Activated CD8-positive, alpha-beta memory T cell treated with anti-CD3 and anti-CD28 coated beads, Interleukin-2, amount 50 U/mL, for 4 hours (primary cell): ENCODE measurements around the gene HSPA12A.

Experiments
- DNase-seq: peaks from one replicate; pipeline ENCODE4 v3.0.0-alpha.2; 2020

HSPA12A gene

DNA sequence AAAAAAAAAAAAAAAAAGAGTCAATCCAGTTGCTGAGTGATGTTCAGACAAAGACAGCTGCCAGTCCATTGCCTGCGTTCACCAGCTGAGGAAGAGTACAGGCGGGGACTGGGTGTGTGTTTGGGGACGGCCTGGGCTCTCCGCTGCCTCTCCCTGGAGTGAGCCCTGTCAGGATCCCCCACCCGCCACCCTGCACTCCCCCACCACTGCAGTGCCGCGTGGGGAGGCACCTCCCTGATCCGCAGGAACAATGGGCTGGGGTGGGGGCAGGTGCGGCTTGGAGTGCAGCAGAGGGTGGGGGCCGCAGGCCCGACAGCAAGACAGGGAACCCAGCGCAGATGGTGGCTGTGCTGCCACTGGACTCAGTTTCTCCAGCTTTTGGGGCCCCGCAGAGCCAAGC is 1.4 kb downstream of the HSPA12A start:
- DNase-seq, result no peak

DNA sequence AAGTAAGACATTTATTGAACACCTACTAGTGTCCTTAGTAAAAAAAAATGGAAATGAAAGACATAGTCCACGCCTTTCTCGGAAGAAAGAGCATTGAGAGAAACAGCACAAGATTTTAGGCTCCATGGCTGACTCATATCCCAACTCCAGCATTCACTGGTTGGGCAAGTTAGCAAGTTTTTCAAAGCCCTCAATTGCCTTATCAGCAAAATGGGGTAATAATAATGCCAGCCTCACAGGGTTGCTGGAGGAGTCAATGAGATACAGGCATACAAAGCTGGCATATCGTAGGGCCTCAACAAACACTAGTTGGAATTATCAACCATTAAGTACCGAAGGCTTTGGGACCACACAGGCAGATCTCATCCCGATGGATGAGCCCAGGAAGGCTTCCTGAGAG is 4.0 kb downstream of the HSPA12A start:
- no peak for DNase-seq

DNA sequence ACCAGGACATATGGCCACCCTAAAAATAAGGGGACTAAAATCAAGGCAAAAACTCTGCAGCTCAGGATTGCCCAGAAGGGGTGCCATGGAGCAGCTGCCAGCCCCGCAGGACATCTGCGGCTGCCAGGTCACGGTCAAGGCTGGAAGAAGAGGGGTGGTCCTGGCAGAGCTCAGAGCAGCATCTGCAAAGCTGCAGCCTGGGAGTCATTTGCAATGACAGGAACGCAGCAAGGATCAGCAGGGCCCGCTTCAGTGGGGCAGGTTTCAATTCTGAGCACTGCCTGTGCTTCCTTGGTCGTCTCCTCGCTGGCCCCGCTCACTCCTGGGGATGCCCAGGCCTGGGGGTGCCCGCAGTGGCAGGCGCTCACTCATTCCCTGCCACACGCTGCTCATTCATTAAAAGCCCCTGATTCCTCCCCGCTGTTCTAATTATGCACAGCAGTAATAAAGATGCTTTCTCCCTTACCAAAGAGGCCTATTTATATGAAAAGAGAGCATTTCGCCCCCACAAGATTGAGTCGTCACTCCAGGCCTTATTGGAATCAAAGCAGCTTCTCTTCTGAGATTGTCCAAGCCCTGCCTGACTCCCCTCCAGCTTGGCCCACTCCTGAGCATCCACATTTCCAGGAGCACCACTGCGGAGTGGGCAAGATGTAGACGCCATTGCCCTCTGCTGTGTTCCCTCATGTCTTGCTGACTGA is 4.6 kb downstream of the HSPA12A start:
- no peak for DNase-seq

DNA sequence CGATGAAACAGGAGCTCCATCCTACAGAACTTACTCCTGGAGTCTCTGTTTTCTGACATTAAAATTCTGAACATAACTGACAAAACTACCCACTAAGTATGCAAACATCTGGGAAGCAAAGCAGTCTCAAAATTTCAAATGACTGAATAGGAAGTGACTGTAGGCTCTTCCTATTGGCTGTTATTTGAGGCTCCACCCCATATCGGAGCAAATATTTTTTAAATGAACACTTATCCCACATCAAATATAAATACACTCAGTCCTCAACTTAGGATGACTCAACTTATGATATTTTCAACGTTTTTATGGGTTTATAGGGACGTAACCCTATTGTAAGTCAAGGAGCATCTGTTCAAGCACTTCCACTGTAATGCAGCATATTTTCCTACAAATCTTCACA is 8.8 kb downstream of the HSPA12A start:
- DNase-seq, result no peak

DNA sequence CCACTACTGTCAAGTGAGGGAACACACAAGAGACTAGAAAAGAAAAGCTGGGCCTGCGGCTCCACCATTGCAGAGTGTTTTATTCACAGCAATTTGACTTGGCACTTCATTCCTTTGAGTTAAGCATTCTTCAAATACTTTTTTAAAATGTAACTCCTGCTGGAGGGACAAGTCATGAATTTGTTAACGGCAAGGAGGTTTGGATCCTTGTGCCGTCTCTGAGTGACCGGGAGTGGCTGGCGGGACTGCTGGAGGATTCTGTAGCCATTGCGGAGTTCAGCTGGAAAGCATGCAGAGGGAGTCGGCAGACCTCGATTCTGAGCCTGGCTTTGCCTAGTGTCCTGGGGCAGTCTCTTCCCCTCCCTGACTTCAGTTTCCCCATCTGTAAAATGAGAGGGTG is 9.8 kb downstream of the HSPA12A start:
- DNase-seq, result no peak

DNA sequence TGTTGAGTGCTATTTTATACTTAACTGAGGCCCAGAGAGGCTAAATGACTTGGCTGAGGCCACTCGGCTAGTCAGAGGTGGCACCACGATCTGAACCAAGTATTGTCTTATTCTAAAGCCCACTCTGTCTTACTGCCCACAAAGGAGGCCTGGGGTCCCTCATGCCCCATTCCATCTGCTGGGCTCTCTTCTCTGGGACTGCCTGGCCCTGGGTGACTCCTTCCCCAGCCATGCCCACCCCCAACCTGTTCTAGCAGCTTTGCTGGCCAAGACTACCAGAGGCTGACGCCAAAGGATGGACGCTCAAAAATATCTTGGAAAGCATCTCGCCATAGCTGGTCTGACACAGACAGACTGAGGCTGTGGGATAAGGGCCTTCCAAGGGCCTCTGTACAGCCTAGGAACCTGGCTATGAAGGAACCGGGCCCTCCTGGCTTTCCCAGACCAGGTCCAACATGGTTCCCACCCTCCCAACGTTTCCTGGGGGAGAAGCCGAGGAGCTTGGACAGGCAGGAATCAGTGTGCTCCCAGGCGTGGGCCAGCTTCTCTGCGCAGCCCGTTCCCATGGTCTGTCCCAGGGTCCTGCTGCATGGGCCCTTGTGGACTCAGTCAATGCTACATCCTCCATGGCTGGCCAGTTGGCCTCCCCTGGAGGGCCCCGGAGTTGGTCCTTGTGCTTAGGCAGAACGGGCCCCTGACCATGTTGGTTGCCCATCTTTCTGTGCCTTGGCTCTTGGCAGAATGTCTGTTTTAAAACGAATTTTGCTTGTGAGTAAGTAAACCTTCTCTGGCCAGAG is 11.7 kb downstream of the HSPA12A start:
- DNase-seq, result no peak

- DNase-seq, result no peak
Observed at GRCh38 chr10:116729243-116729642, 13.1 kb downstream of the HSPA12A start.

DNA sequence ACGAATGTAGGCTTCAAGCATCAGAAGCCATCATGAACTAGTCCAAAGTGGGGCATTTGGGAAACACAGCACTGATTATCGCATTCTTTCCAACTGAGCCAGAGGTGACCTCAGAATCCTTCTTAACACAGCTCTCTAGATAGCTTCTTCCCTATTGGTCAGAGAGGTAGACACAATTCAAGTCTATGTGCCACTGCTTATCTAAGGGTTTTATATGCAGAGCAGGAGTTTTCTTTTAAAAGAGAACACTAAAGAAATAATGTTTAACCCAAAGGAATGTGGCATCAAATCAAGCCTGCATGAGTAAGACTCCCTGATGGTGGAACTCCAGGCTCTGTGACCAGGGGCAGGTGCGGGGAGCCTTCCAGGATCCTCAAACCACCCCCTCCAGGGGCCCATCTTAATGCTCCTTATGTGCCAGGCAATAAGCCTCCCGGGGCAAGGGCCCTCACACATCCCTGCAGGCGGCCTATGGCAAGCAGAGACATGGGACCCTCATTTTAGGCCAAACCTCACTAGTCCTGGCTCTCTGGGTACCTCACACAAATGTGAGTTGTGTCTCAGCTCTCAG is 13.8 kb downstream of the HSPA12A start:
- no peak for DNase-seq

GRCh38 chr10:116723428-116724281 is 18.7 kb downstream of the HSPA12A start:
- no peak for DNase-seq

DNA sequence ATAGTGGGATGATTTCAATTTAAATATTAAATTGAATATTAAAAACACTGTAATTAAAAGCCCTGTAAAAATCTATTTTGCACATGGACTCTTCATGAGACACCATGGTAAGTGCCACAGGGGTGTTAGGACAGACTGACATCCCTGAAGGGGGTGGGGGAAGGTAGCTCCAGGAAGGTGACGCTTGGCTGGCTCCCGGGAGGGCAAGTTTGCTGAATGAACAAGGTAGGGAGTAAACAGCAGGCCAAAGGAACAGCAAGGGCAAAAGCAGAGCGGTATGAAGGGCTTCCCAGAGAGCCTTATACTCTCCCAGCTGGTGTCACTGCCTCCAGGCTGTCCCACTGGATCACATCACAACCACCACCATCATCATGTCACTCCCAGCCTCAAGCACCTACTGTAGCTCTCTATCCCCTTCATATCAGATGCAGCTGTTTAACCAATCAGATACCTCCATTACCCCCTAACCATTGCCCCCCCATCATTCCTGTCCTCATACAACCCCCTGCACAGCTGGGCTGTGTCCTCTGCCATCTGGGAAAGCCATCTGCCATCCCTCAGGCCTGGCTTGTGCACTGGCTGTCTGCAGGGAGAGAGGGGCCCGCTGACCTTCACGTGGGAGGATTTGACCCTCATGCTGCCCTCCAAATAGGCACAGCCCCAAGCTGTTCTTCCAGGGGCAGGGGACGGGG is 19.5 kb downstream of the HSPA12A start:
- DNase-seq, result no peak

- no peak for DNase-seq
Observed at GRCh38 chr10:116721547-116722392, 20.6 kb downstream of the HSPA12A start.

- no peak for DNase-seq
Observed at GRCh38 chr10:116720668-116721546, 21.5 kb downstream of the HSPA12A start.

DNA sequence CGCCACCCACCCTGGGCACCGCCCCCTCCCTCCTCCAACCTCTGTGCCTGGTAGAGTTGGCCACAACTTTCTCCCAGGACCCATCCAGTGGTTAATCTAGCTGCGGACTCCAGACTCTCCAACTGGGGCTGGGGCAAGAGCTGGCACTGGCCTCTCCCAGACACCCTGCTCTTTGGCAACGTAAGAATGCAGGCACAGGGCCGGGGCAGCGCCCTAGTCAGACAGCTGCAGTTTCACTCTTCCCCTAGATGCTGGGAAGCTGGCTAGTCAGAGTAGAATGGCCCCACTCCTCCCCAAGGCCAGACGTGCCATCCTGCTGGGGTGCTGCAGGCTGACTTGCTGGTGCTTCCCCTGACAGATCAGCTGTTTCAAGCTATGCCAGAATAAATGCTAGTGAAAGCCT is 22.1 kb downstream of the HSPA12A start:
- no peak for DNase-seq

GRCh38 chr10:116719804-116720203 is 22.6 kb downstream of the HSPA12A start:
- no peak for DNase-seq

DNA sequence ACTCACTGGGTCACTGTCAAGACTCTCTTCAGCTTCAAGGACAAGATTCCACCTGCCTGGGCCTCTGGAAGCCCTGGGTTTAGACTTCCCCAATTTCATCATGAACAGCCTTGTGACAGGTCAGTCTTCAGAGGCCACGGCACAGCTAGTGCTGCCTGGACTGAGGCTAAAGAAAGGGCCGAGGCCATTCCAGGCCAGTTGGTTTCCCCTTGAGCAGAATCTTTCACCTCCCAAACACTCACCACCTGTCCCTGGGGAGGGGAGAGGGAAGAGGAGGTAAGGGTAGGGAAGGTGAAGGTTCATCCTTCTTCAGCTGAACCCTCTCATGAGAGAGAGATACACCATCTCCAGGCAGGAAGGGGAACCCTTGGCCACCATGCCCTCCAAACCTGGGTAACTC is 24.3 kb downstream of the HSPA12A start:
- no peak for DNase-seq

DNA sequence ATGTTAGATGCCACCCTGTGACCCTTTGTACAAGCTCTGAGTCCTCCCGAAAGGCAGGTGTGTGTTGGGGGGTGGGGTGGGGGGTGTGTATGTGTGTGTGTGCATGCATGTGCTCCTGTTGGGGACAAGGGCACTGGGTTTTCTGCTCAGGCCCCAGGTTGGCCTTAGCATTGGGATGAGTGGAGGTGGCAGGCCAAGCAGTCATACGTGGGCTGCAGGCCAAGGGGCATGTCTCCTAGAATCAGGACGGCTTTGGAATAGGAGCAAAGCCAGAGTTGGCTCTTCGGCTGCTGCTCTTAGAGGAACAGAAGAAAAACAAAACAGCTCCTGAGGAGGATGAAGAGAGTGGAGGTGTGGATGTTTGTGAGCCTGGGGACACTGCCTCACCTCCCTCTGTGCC is 26.0 kb downstream of the HSPA12A start:
- DNase-seq, result no peak

DNA sequence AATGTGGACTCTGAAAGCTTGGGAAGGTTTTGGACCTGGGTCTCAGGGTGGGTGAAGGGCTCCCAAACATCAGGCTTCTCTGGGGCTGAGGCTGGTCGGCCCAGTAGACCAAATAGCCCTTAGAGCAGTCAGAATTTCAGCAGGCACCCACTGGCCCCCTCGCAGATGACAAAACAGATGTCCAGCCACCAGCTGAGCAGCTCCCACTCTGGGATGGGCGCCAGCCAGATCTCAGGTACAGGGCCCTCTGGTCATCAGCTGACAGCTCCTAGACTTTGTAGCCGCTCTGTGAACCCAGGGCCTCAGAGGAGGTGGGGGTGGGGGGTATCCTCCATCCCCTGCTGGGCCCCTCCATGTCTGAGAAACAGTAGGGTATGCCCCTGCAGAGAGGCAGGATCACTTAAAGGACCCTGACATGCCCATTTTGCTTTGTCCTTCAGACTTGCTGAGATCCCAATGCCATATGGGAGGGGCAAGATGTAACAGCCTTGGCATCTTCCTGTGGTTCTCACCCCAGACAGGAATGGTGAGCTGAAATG is 26.5 kb downstream of the HSPA12A start:
- DNase-seq, result no peak

- no peak for DNase-seq
Observed at GRCh38 chr10:116715341-116715740, 27.0 kb downstream of the HSPA12A start.

DNA sequence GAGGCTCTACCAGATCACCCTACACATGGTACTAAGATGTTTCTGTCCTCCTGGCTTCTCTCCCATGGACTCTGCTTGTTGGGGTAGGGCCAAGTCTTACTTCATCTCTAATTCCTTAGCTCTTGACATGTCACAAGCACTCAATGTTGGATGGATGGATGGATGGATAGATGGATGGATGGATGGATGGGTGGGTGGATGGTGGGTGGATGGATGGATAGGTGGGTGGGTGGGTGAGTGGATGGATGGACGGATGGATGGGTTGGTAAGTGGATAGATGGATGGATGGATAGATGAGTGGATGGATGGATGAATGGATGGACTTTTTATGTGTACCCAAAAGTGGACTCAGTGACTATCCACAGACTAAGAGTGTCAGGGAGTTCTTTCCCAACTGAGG is 28.5 kb downstream of the HSPA12A start:
- DNase-seq, result no peak

DNA sequence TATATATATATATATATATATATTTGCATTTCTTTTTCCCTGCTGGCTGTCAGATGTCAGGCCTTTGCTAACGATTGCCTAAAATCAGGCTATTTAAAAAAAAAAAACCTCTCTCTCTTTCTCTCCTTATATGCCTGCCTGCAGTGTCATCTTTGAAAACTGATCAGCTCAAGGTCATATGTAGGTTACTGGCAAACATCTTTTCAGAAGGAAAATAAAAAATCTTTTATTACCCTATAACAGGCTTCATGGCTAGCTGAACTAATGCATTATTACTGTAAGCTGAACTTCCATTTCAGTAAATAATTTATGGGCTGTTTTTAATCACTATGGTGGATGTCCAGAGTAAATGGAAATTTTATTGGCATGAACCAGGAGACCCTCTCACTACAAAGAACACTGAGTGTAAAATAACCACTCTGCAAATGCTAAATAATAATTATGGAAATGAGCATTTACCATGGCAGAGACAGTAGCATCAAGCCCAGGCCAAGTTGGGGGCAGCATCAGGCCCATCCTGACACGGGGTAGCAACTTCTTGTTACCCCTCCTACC is 29.3 kb downstream of the HSPA12A start:
- DNase-seq, result no peak
